GM18520 (cell line): ENCODE results near the gene OPN1MW2.
"Not testable (repeated sequence)": the region's sequence is repeated elsewhere in the genome, so short reads cannot be mapped to it uniquely, and the experiment has no call there.

Experiments used
- ATAC-seq: cut with Tn5 transposase; IDR thresholded peaks from one replicate; pipeline ENCODE4 v1.9.1; 2021; ENCODE audit not compliant: unreplicated experiment

OPN1MW2 gene

GRCh38 chrX:154263072-154263471 lies 43.5 kb downstream of the OPN1MW2 start:
- ATAC-seq, result not testable (repeated sequence)

DNA sequence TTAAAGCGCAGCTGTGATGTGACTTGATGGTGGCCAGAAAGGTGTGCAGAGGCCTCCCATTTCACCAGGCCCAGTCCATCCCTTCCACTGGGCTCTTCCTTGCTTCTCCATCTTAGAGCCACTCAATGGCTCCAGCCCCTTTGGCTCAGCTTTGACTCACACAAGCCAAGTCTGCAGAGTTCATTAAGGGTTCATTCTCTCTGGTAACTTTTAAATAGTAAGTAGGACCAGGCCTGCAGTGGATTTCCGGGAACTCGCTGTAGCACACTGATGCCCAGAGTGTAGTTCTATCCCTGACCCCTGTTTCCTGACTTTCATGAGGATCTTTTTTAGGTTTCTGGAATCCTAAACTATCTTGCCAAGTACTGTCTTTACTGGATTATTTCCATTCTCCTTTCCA lies 49.7 kb downstream of the OPN1MW2 start:
- not testable (repeated sequence) for ATAC-seq
